ENCODE results near the gene CELF3.

Gene CELF3

GRCh38 chr1:151707541-151708065 lies 9.0 kb downstream of the CELF3 start:
- H3K27me3 ChIP-seq (replicated peaks): no peaks in the 10 kb centered on the region
- no peak overlapping the region for H3K4me3 ChIP-seq (ENCODE audit: low read depth, low read length)
- H3K36me3 ChIP-seq (replicated peaks): no peaks in the 10 kb centered on the region
- H3K27ac ChIP-seq: no peak overlapping the region
- no peak for TF ChIP-seq CTCF (IDR thresholded peaks at IDR 0.05; ENCODE audit: low read depth, low read length, missing control alignments)
- in situ Hi-C loops (cut with HindIII; ENCODE audit: low pct_ligation_motif_present, low sequenced_read_pairs): no loop called here
- no peak for DNase-seq

- H3K27ac ChIP-seq: no peak overlapping the region
- DNase-seq: no peak
- in situ Hi-C loops (cut with HindIII; ENCODE audit: low pct_ligation_motif_present, low sequenced_read_pairs): no loop called here
- no peak for TF ChIP-seq CTCF (IDR thresholded peaks at IDR 0.05; ENCODE audit: low read depth, low read length, missing control alignments)
- H3K36me3 ChIP-seq (replicated peaks): no peaks in the 10 kb centered on the region
- no peak overlapping the region for H3K4me3 ChIP-seq (ENCODE audit: low read depth, low read length)
- no peaks in the 10 kb centered on the region for H3K27me3 ChIP-seq (replicated peaks)
These were observed 9.9 kb downstream of the CELF3 start for GRCh38 chr1:151706464-151707415.

GRCh38 chr1:151705753-151706463 lies 10.7 kb downstream of the CELF3 start:
- Histone ChIP-seq H3K27me3 (replicated peaks) (no peaks in the 10 kb centered on the region), H3K36me3 (replicated peaks) (no peaks in the 10 kb centered on the region), H3K4me3 (ENCODE audit: low read depth, low read length) (no peak overlapping the region), H3K27ac (no peak overlapping the region)
- DNase-seq: no peak
- TF ChIP-seq CTCF (IDR thresholded peaks at IDR 0.05; ENCODE audit: low read depth, low read length, missing control alignments): no peak
- in situ Hi-C loops (cut with HindIII; ENCODE audit: low pct_ligation_motif_present, low sequenced_read_pairs): no loop called here

- Histone ChIP-seq H3K27me3 (replicated peaks) (no peaks in the 10 kb centered on the region), H3K27ac (no peak overlapping the region), H3K36me3 (replicated peaks) (no peaks in the 10 kb centered on the region), H3K4me3 (ENCODE audit: low read depth, low read length) (no peak overlapping the region)
- DNase-seq: no peak
- no peak for TF ChIP-seq CTCF (IDR thresholded peaks at IDR 0.05; ENCODE audit: low read depth, low read length, missing control alignments)
- in situ Hi-C loops (cut with HindIII; ENCODE audit: low pct_ligation_motif_present, low sequenced_read_pairs): no loop called here
These were observed 11.5 kb downstream of the CELF3 start for GRCh38 chr1:151705146-151705545.

- no peak overlapping the region for H3K27ac ChIP-seq
- in situ Hi-C loops (cut with HindIII; ENCODE audit: low pct_ligation_motif_present, low sequenced_read_pairs): no loop called here
- DNase-seq: no peak
- H3K27me3 ChIP-seq (replicated peaks): no peaks in the 10 kb centered on the region
- H3K4me3 ChIP-seq (ENCODE audit: low read depth, low read length): no peak overlapping the region
- TF ChIP-seq CTCF (IDR thresholded peaks at IDR 0.05; ENCODE audit: low read depth, low read length, missing control alignments): no peak
- peaks cover 5% of the 10 kb centered on the region for H3K36me3 ChIP-seq (replicated peaks)
These were observed 12.4 kb downstream of the CELF3 start for GRCh38 chr1:151704246-151704645.

Measured in brain microvascular endothelial cell (primary cell).